GM12801 (cell line): ENCODE results near the gene CCR2.

Source experiments
- TF ChIP-seq, protein P1 (sequence below): IDR thresholded peaks from one replicate; pipeline ENCODE4 v1.5.1; 2011; ENCODE audit warnings: control low read depth; ENCODE audit not compliant: insufficient read length; ENCODE audit errors: extremely low read depth

CCR2 gene

GRCh38 chr3:46383211-46383950 is 29.5 kb downstream of the CCR2 start:
- TF ChIP-seq, protein P1, sequence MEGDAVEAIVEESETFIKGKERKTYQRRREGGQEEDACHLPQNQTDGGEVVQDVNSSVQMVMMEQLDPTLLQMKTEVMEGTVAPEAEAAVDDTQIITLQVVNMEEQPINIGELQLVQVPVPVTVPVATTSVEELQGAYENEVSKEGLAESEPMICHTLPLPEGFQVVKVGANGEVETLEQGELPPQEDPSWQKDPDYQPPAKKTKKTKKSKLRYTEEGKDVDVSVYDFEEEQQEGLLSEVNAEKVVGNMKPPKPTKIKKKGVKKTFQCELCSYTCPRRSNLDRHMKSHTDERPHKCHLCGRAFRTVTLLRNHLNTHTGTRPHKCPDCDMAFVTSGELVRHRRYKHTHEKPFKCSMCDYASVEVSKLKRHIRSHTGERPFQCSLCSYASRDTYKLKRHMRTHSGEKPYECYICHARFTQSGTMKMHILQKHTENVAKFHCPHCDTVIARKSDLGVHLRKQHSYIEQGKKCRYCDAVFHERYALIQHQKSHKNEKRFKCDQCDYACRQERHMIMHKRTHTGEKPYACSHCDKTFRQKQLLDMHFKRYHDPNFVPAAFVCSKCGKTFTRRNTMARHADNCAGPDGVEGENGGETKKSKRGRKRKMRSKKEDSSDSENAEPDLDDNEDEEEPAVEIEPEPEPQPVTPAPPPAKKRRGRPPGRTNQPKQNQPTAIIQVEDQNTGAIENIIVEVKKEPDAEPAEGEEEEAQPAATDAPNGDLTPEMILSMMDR = no peak

GRCh38 chr3:46383951-46384330 is 30.0 kb downstream of the CCR2 start:
- TF ChIP-seq, protein P1 = no peak

- TF ChIP-seq, protein P1 = no peak
Observed at GRCh38 chr3:46386205-46386604, 32.3 kb downstream of the CCR2 start.

- TF ChIP-seq, protein P1 = no peak
Observed at GRCh38 chr3:46389306-46389705, 35.4 kb downstream of the CCR2 start.

DNA sequence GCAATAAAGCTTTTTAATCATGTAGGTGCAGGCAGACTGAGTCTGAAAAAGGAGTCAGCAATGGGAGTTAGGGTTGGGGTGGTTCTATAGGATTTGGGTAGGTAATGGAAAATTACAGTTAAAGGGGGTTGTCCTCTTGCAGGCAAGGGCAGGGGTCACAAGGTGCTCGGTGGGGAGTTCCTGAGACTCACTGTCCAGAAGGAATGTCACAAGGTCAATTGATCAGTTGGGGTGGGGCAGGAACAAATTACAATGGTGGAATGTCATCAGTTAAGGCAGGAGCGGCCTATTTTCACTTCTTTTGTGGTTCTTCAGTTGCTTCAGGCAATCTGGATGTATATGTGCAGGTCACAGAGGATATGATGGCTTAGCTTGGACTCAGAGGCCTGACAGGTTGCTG is 39.1 kb downstream of the CCR2 start:
- TF ChIP-seq, protein P1 = no peak

DNA sequence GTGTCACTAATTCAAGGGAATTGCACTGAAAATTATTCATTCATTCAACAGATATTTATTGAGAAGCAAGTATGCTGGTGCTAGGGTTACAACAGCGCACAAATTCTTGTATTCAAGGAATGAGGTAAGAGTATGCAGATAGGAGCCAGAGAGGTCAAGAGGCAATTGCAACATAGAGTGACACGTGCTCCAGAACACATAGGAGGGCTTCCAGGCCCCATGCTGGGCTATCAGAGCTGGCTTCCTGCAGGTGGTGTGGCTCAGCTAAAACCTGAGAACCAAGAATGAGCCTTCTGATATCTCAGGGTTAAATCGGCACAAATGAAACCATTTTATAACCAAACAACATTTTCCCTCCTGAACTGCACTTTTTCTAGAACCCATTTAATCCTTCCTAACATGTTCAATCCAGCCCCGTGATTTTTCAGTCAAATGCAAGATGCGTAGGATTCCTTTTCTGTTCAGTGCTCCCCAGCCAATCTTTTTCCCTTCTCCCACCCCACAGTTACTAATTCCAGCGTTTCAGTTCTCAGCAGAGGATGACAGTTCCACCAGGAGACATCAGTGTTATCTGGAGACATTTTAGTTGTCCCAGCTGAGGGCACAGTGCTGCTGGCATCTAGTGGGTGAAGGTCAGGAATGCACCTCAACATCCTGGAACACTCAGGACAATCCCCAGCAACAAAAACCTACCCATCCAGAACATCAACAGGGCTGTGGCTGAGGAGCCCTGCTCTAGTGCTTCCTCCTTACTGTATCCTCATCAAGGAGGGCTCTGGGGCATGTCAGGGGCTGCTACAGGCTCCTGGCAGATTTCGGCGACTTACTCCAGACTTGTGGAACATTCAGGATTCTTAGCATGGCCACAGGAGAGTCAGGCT is 39.9 kb downstream of the CCR2 start:
- TF ChIP-seq, protein P1 = no peak

DNA sequence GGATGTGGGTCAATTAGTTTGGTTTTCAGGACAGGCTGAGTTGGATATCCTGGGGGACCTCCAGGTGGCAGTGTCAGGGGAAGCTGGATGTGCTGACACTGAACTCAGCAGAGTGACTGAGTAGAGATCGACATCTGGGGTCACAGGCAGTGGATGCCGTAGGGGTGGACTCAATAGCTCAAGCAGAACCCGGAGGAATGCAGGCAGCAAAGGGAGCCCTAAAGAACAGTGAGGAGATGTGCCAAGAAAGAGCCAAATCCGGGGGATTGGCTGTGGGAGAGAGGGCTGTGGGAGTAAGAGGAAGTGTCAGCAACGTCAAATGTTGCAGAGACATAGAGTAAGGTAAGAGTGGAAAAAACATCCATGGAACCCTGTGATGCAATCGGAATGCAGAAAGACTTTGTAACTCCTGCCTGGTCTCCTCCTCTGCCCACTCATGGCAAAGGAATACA is 41.3 kb downstream of the CCR2 start:
- TF ChIP-seq, protein P1 = no peak
